Measurements from ENCODE around the gene APOBEC3G.

APOBEC3G gene

GRCh38 chr22:39129081-39129480 is 52.0 kb downstream of the APOBEC3G start:
- H3K4me3 ChIP-seq (ENCODE audit: low read depth, low read length) = no peak overlapping the region
- DNase-seq (ENCODE audit: low read depth) = no peak
- TF ChIP-seq CTCF (IDR thresholded peaks at IDR 0.05; ENCODE audit: control insufficient read depth, extremely low read depth, insufficient read depth) = no peak

- TF ChIP-seq CTCF (IDR thresholded peaks at IDR 0.05; ENCODE audit: control insufficient read depth, extremely low read depth, insufficient read depth) = no peak
- no peak overlapping the region for H3K4me3 ChIP-seq (ENCODE audit: low read depth, low read length)
Observed at GRCh38 chr22:39129746-39130145, 52.7 kb downstream of the APOBEC3G start.

GRCh38 chr22:39130152-39130704 is 53.2 kb downstream of the APOBEC3G start:
- TF ChIP-seq CTCF (IDR thresholded peaks at IDR 0.05; ENCODE audit: control insufficient read depth, extremely low read depth, insufficient read depth) = no peak
- H3K4me3 ChIP-seq (ENCODE audit: low read depth, low read length) = no peak overlapping the region
- DNase-seq (ENCODE audit: low read depth) = no peak

More at GRCh38 chr22:39129746-39130145, 52.7 kb downstream of the APOBEC3G start:
- DNase-seq (ENCODE audit: low read depth) = no peak

GRCh38 chr22:39130892-39131855 is 54.1 kb downstream of the APOBEC3G start:
- no peak for TF ChIP-seq CTCF (IDR thresholded peaks at IDR 0.05; ENCODE audit: control insufficient read depth, extremely low read depth, insufficient read depth)
- no peak for DNase-seq (ENCODE audit: low read depth)
- no peak overlapping the region for H3K4me3 ChIP-seq (ENCODE audit: low read depth, low read length)

- no peak for TF ChIP-seq CTCF (IDR thresholded peaks at IDR 0.05; ENCODE audit: control insufficient read depth, extremely low read depth, insufficient read depth)
- H3K4me3 ChIP-seq (ENCODE audit: low read depth, low read length) = no peak overlapping the region
- DNase-seq (ENCODE audit: low read depth) = no peak
Observed at GRCh38 chr22:39132281-39132680, 55.2 kb downstream of the APOBEC3G start.

- no peak for DNase-seq (ENCODE audit: low read depth)
- no peak overlapping the region for H3K4me3 ChIP-seq (ENCODE audit: low read depth, low read length)
- no peak for TF ChIP-seq CTCF (IDR thresholded peaks at IDR 0.05; ENCODE audit: control insufficient read depth, extremely low read depth, insufficient read depth)
Observed at GRCh38 chr22:39132871-39133524, 55.9 kb downstream of the APOBEC3G start.

Data from LNCaP clone FGC (cell line).